ENCODE data around the gene PRR23B. TPM values are rescaled to one million over a fixed set of nuclear protein-coding genes. Genes with fewer than 3 reads are reported as not detected.

The PRR23B gene
- polyA plus RNA-seq, 2 of the 4 experiments (the other 2 are of a cell fraction): not detected

GRCh38 chr3:139006051-139006716 is 14.5 kb downstream of the PRR23B start, which contains the start of gene PRR23A:
Gene PRR23A (minus strand): TSS chr3:139006268. CDS start chr3:139006268, 0 bp downstream.
- 83% methylated on average over 38 of the region's 60 CpGs for WGBS (ENCODE audit: missing lambda C conversion rate)
- ChIA-PET CTCF (no interaction called here), POLR2A (no interaction called here)
- H3K27ac ChIP-seq: no peak within 1 kb of the TSS
- no peak within 1 kb of the TSS for H3K4me3 ChIP-seq
- FAIRE-seq: no peak
- H3K9me3 ChIP-seq: no peaks in the 10 kb centered on the region
- ATAC-seq: no peak
- no peak for DNase-seq (ENCODE audit: low read depth in 1 of 2, low spot score in 1 of 2)
- H3K4me1 ChIP-seq: no peaks in the 10 kb centered on the region
- no peak within 1 kb of the TSS for H3K4me2 ChIP-seq
- no peak for TF ChIP-seq RFX5 (IDR thresholded peaks at IDR 0.05)
- TF ChIP-seq PHF8 (IDR thresholded peaks at IDR 0.05; ENCODE audit: borderline replicate concordance, low read depth): no peak
- TF ChIP-seq CTCF (IDR thresholded peaks at IDR 0.05): no peak

- POLR2A ChIA-PET: no interaction called here
- H3K4me1 ChIP-seq: no peaks in the 10 kb centered on the region
- H3K4me2 ChIP-seq: no peak overlapping the region
- WGBS (ENCODE audit: missing lambda C conversion rate): 92% methylated on average over 33 of the region's 45 CpGs
- H3K27ac ChIP-seq: no peak overlapping the region
- no peak for ATAC-seq
- H3K9me3 ChIP-seq: no peaks in the 10 kb centered on the region
- no peak overlapping the region for H3K4me3 ChIP-seq
- FAIRE-seq: no peak
- DNase-seq (ENCODE audit: low read depth in 1 of 2, low spot score in 1 of 2): no peak
- TF ChIP-seq FOXS1 (CRISPR knock-in tag; IDR thresholded peaks at IDR 0.05) (no peak), CBX8 (IDR thresholded peaks at IDR 0.05) (no peak), CBX2 (IDR thresholded peaks at IDR 0.05; ENCODE audit: borderline replicate concordance, low read depth) (no peak), MAX (IDR thresholded peaks at IDR 0.05) (no peak), ZSCAN20 (CRISPR knock-in tag; IDR thresholded peaks at IDR 0.05) (no peak), HDAC2 (IDR thresholded peaks at IDR 0.05) (no peak)
- CTCF ChIA-PET: no interaction called here
Measured at GRCh38 chr3:139005356-139005993, 15.3 kb downstream of the PRR23B start.

GRCh38 chr3:138995706-138996105 is 25.0 kb downstream of the PRR23B start:
- TF ChIP-seq MAFK (IDR thresholded peaks at IDR 0.05; ENCODE audit: partially characterized antibody): peak; percentile 71
- TF ChIP-seq MYC (IDR thresholded peaks at IDR 0.05; ENCODE audit: borderline replicate concordance, low read length): no peak
- 0% methylated on average over 1 of the region's 1 CpG for WGBS (ENCODE audit: missing lambda C conversion rate)
- H3K4me2 ChIP-seq: no peak overlapping the region
- no peaks in the 10 kb centered on the region for H3K4me1 ChIP-seq
- no peak overlapping the region for H3K4me3 ChIP-seq
- no peaks in the 10 kb centered on the region for H3K9me3 ChIP-seq
- ATAC-seq: no peak
- DNase-seq (ENCODE audit: low read depth in 1 of 2, low spot score in 1 of 2): no peak
- no peak overlapping the region for H3K27ac ChIP-seq
- FAIRE-seq: no peak
- POLR2A ChIA-PET: no interaction called here
- CTCF ChIA-PET: no interaction called here

- no peak for DNase-seq (ENCODE audit: low read depth in 1 of 2, low spot score in 1 of 2)
- CTCF ChIA-PET: interaction anchor here (1.0 to 1.5 kb wide), 2 partner anchors 51 to 72 kb away, joined by 3 read pairs; no protein-coding TSS in a partner anchor
- no peak for TF ChIP-seq HES2 (IDR thresholded peaks at IDR 0.05)
- TF ChIP-seq CEBPB (IDR thresholded peaks at IDR 0.05): no peak
- no peak for TF ChIP-seq EHF (CRISPR knock-in tag; IDR thresholded peaks at IDR 0.05)
- no peak for TF ChIP-seq ELK1 (IDR thresholded peaks at IDR 0.05; ENCODE audit: low read depth, low read length)
- TF ChIP-seq NPAS2 (CRISPR knock-in tag; IDR thresholded peaks at IDR 0.05; ENCODE audit: borderline replicate concordance): no peak
- TF ChIP-seq EP300 (IDR thresholded peaks at IDR 0.05): no peak
- no peak for TF ChIP-seq USF2 (IDR thresholded peaks at IDR 0.05)
- TF ChIP-seq POLR2A (IDR thresholded peaks at IDR 0.05; ENCODE audit: low read length): no peak
- TF ChIP-seq BCL3 (IDR thresholded peaks at IDR 0.05): no peak
- TF ChIP-seq RNF2 (IDR thresholded peaks at IDR 0.05; ENCODE audit: borderline replicate concordance, low read depth): no peak
- TF ChIP-seq KDM1A (IDR thresholded peaks at IDR 0.05; ENCODE audit: low read depth): no peak
- no peak for TF ChIP-seq HOXB13 (CRISPR knock-in tag; IDR thresholded peaks at IDR 0.05; ENCODE audit: low read depth)
- no peak for TF ChIP-seq NFE2L2 (conservative IDR thresholded peaks at IDR 0.05; ENCODE audit: low read length)
Measured at GRCh38 chr3:138987181-138987580, 33.5 kb downstream of the PRR23B start.

More at GRCh38 chr3:138987181-138987580, 33.5 kb downstream of the PRR23B start:
- ATAC-seq: no peak
- no peak overlapping the region for H3K27ac ChIP-seq
- no peak overlapping the region for H3K4me3 ChIP-seq
- POLR2A ChIA-PET: no interaction called here
- no peak for FAIRE-seq
- no peaks in the 10 kb centered on the region for H3K9me3 ChIP-seq
- no peaks in the 10 kb centered on the region for H3K4me1 ChIP-seq
- WGBS (ENCODE audit: missing lambda C conversion rate): 96% methylated on average over 2 of the region's 2 CpGs
- no peak overlapping the region for H3K4me2 ChIP-seq
